Measurements from ENCODE around the gene MAP1S. TPM values are rescaled to one million over a fixed set of nuclear protein-coding genes. Genes with fewer than 3 reads are reported as not detected.

The MAP1S gene
- total RNA-seq, 4 donors from 2014 or later: 14.1 to 23.2 (median 16.5) TPM

- no peak for TF ChIP-seq CTCF (IDR thresholded peaks at IDR 0.05; ENCODE audit: low read depth)
Observed at GRCh38 chr19:17720440-17720839, 1.2 kb downstream of the MAP1S start.

GRCh38 chr19:17721111-17721628, 1.9 kb downstream of the MAP1S start:
- TF ChIP-seq CTCF (IDR thresholded peaks at IDR 0.05; ENCODE audit: low read depth): no peak

GRCh38 chr19:17721821-17722220, 2.5 kb downstream of the MAP1S start:
- TF ChIP-seq CTCF (IDR thresholded peaks at IDR 0.05; ENCODE audit: low read depth): no peak

GRCh38 chr19:17722655-17723240, 3.5 kb downstream of the MAP1S start:
- no peak for TF ChIP-seq CTCF (IDR thresholded peaks at IDR 0.05; ENCODE audit: low read depth)

GRCh38 chr19:17724655-17725054, 5.4 kb downstream of the MAP1S start:
- no peak for TF ChIP-seq CTCF (IDR thresholded peaks at IDR 0.05; ENCODE audit: low read depth)

- no peak for TF ChIP-seq CTCF (IDR thresholded peaks at IDR 0.05; ENCODE audit: low read depth)
Observed at GRCh38 chr19:17725422-17726078, 6.3 kb downstream of the MAP1S start.

- TF ChIP-seq CTCF (IDR thresholded peaks at IDR 0.05; ENCODE audit: low read depth): no peak
Observed at GRCh38 chr19:17726136-17726741, 7.0 kb downstream of the MAP1S start.

Data from subcutaneous adipose tissue (tissue), 4 donors.